ENCODE data around the gene TK1.

TK1 gene

DNA sequence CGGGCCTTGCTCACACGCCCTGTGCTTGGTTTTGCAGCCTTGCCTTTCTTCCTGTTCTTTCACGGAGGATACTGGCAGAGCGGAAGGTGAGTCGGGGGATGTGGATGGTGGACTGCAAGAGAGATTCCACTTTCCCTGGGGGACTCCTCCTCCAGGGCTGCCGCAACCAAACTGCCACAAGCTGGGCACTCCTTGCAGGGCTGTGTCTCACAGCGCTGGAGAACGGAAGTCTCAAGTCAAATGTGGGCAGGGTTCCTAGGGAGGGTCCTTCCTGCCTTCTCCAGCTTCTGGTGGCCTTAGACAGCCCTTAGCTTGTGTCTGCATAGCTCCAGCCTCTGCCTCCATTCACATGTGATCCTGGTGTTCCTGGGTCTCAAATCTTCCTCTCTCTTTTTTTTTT, 15.8 kb upstream of the TK1 start:
- no peak overlapping the region for H3K27ac ChIP-seq (replicated peaks)
- DNase-seq (ENCODE audit: low read depth in 1 of 2, low spot score in 1 of 2) = no peak
- no peaks in the 10 kb centered on the region for H3K27me3 ChIP-seq (ENCODE audit: insufficient read depth, poor library complexity, severe bottlenecking)
- H3K4me3 ChIP-seq (replicated peaks; ENCODE audit: insufficient read depth, low read length) = no peak overlapping the region
- TF ChIP-seq POLR2AphosphoS5 (IDR thresholded peaks at IDR 0.05; ENCODE audit: low read depth) = no peak
- TF ChIP-seq SPI1 (IDR thresholded peaks at IDR 0.05; ENCODE audit: borderline replicate concordance, low read depth) = no peak
- no peak for TF ChIP-seq GABPA (IDR thresholded peaks at IDR 0.05; ENCODE audit: low read depth)
- TF ChIP-seq, protein P1, sequence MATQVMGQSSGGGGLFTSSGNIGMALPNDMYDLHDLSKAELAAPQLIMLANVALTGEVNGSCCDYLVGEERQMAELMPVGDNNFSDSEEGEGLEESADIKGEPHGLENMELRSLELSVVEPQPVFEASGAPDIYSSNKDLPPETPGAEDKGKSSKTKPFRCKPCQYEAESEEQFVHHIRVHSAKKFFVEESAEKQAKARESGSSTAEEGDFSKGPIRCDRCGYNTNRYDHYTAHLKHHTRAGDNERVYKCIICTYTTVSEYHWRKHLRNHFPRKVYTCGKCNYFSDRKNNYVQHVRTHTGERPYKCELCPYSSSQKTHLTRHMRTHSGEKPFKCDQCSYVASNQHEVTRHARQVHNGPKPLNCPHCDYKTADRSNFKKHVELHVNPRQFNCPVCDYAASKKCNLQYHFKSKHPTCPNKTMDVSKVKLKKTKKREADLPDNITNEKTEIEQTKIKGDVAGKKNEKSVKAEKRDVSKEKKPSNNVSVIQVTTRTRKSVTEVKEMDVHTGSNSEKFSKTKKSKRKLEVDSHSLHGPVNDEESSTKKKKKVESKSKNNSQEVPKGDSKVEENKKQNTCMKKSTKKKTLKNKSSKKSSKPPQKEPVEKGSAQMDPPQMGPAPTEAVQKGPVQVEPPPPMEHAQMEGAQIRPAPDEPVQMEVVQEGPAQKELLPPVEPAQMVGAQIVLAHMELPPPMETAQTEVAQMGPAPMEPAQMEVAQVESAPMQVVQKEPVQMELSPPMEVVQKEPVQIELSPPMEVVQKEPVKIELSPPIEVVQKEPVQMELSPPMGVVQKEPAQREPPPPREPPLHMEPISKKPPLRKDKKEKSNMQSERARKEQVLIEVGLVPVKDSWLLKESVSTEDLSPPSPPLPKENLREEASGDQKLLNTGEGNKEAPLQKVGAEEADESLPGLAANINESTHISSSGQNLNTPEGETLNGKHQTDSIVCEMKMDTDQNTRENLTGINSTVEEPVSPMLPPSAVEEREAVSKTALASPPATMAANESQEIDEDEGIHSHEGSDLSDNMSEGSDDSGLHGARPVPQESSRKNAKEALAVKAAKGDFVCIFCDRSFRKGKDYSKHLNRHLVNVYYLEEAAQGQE (IDR thresholded peaks at IDR 0.05; ENCODE audit: insufficient replicate concordance, low read depth) = no peak
- TF ChIP-seq, protein P2, sequence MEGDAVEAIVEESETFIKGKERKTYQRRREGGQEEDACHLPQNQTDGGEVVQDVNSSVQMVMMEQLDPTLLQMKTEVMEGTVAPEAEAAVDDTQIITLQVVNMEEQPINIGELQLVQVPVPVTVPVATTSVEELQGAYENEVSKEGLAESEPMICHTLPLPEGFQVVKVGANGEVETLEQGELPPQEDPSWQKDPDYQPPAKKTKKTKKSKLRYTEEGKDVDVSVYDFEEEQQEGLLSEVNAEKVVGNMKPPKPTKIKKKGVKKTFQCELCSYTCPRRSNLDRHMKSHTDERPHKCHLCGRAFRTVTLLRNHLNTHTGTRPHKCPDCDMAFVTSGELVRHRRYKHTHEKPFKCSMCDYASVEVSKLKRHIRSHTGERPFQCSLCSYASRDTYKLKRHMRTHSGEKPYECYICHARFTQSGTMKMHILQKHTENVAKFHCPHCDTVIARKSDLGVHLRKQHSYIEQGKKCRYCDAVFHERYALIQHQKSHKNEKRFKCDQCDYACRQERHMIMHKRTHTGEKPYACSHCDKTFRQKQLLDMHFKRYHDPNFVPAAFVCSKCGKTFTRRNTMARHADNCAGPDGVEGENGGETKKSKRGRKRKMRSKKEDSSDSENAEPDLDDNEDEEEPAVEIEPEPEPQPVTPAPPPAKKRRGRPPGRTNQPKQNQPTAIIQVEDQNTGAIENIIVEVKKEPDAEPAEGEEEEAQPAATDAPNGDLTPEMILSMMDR (IDR thresholded peaks at IDR 0.05; ENCODE audit: insufficient read depth, low read length) = no peak

DNA sequence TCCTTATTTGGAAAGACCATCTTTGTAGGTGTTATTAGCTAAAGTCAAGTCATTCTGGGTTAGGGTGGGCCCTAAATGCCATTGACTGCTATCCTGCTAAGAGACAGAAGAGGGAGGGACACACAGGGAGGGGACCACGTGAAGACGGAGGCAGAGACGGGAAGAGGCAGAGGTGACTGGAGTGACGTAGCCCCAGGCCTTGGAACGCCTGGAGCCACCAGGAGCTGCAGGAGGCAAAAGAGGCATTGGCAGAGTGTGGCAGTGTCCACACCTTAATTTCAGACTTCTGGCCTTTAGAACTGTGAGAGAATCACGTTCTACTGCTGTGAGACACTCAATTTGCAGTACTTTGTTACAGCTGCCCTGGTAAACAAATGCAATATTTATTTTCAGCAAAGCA, 13.6 kb upstream of the TK1 start:
- no peaks in the 10 kb centered on the region for H3K27me3 ChIP-seq (ENCODE audit: insufficient read depth, poor library complexity, severe bottlenecking)
- no peak for DNase-seq (ENCODE audit: low read depth in 1 of 2, low spot score in 1 of 2)
- TF ChIP-seq, protein P2 (IDR thresholded peaks at IDR 0.05; ENCODE audit: insufficient read depth, low read length) = no peak
- TF ChIP-seq, protein P1 (IDR thresholded peaks at IDR 0.05; ENCODE audit: insufficient replicate concordance, low read depth) = no peak
- no peak for TF ChIP-seq GABPA (IDR thresholded peaks at IDR 0.05; ENCODE audit: low read depth)
- TF ChIP-seq SPI1 (IDR thresholded peaks at IDR 0.05; ENCODE audit: borderline replicate concordance, low read depth) = no peak
- TF ChIP-seq POLR2AphosphoS5 (IDR thresholded peaks at IDR 0.05; ENCODE audit: low read depth) = no peak
- H3K27ac ChIP-seq (replicated peaks) = no peak overlapping the region
- no peak overlapping the region for H3K4me3 ChIP-seq (replicated peaks; ENCODE audit: insufficient read depth, low read length)

DNA sequence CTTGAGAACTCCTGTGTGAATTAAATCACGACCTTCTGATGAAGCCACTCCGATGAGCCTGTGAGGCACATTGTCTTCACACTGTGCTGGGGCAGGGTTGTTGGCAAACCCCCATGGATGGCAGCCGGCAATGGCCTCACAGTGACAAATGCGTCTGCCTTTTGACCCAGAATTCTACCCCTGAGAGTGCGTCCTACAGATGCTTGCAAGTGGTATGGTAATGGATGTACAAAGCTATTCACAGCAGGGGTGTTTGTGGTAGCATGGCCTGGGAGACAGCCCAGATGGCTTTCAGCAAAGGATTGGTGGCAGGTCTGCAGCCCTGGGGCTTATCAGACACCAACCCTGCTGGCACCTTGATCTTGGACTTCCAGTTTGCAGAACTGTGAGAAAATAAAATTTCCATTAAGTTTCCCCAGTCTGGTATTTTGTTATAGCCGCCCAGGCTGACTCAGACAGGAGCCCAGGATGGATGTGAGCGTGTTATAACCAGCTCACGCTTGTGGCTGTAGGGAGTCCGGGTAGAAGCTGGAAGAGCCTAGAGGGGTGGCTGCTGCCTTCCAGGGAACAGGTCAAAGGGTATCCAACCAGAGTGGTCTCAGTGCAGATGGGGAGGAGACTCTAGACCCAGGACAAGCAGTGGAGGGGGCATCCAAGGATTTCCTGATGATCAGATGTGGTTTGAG, 10.4 kb upstream of the TK1 start:
- H3K27me3 ChIP-seq (ENCODE audit: insufficient read depth, poor library complexity, severe bottlenecking) = no peaks in the 10 kb centered on the region
- no peak overlapping the region for H3K4me3 ChIP-seq (replicated peaks; ENCODE audit: insufficient read depth, low read length)
- TF ChIP-seq SPI1 (IDR thresholded peaks at IDR 0.05; ENCODE audit: borderline replicate concordance, low read depth) = no peak
- no peak for TF ChIP-seq GABPA (IDR thresholded peaks at IDR 0.05; ENCODE audit: low read depth)
- no peak for TF ChIP-seq POLR2AphosphoS5 (IDR thresholded peaks at IDR 0.05; ENCODE audit: low read depth)
- TF ChIP-seq, protein P1 (IDR thresholded peaks at IDR 0.05; ENCODE audit: insufficient replicate concordance, low read depth) = no peak
- TF ChIP-seq, protein P2 (IDR thresholded peaks at IDR 0.05; ENCODE audit: insufficient read depth, low read length) = no peak
- no peak overlapping the region; the same call in 1 of the 2 replicates for H3K27ac ChIP-seq (replicated peaks)
- DNase-seq (ENCODE audit: low read depth in 1 of 2, low spot score in 1 of 2) = no peak
